Epithelial cell of proximal tubule (primary cell): ENCODE results near the gene TMEM121. TPM values are rescaled to one million over a fixed set of nuclear protein-coding genes. Genes with fewer than 3 reads are reported as not detected.
A peak's percentile ranks its signal among the peaks of the same experiment; 100 is the strongest.

Source experiments
- DNase-seq: peaks from one replicate; pipeline ENCODE4 v3.0.0-alpha.2; 2011; ENCODE audit warnings: low read depth
- H3K4me3 ChIP-seq: 2 replicates; pipeline ENCODE4 v1.5.1; 2011; ENCODE audit warnings: low read depth, mild to moderate bottlenecking, low read length
- CTCF ChIP-seq: conservative IDR thresholded peaks from 2 replicates; pipeline ENCODE4 v1.5.1; 2012; ENCODE audit warnings: low read depth, mild to moderate bottlenecking, low read length
- total RNA-seq: library from RNA; depleted of rRNA; stranded (reverse); fragments of >200 nt; gene quantifications from 2 replicates; pipeline ENCODE4 v1.2.3, GENCODE V29; 2015

Gene TMEM121
- total RNA-seq, 1 donor from 2014 or later, result 5.6 TPM

- peak overlapping the region; percentile 56 for H3K4me3 ChIP-seq
- no peak for DNase-seq
- no peak for TF ChIP-seq CTCF
Observed at GRCh38 chr14:105526776-105527380, 495 bp downstream of the TMEM121 start.

- H3K4me3 ChIP-seq, result peak overlapping the region; percentile 56
- DNase-seq, result no peak
- no peak for TF ChIP-seq CTCF
Observed at GRCh38 chr14:105527381-105527825, 1.0 kb downstream of the TMEM121 start.

- H3K4me3 ChIP-seq, result peak overlapping the region; percentile 56
- peak; percentile 64 for TF ChIP-seq CTCF
- DNase-seq, result no peak
Observed at GRCh38 chr14:105527826-105528585, 1.6 kb downstream of the TMEM121 start.

GRCh38 chr14:105528586-105529318 is 2.4 kb downstream of the TMEM121 start:
- no peak for DNase-seq
- peak overlapping the region; percentile 56 for H3K4me3 ChIP-seq
- no peak for TF ChIP-seq CTCF

GRCh38 chr14:105529319-105529568 is 2.9 kb downstream of the TMEM121 start:
- TF ChIP-seq CTCF, result no peak
- no peak overlapping the region for H3K4me3 ChIP-seq
- DNase-seq, result no peak

GRCh38 chr14:105529569-105530284 is 3.3 kb downstream of the TMEM121 start:
- TF ChIP-seq CTCF, result no peak
- no peak overlapping the region for H3K4me3 ChIP-seq
- no peak for DNase-seq
